ENCODE results near the gene IFNL4. TPM values are rescaled to one million over a fixed set of nuclear protein-coding genes. Genes with fewer than 3 reads are reported as not detected.

The IFNL4 gene
- total and polyA plus RNA-seq, 9 of the 15 experiments (the other 6 are each of a cell fraction or from before 2014, with no cell fraction given), result not detected

DNA sequence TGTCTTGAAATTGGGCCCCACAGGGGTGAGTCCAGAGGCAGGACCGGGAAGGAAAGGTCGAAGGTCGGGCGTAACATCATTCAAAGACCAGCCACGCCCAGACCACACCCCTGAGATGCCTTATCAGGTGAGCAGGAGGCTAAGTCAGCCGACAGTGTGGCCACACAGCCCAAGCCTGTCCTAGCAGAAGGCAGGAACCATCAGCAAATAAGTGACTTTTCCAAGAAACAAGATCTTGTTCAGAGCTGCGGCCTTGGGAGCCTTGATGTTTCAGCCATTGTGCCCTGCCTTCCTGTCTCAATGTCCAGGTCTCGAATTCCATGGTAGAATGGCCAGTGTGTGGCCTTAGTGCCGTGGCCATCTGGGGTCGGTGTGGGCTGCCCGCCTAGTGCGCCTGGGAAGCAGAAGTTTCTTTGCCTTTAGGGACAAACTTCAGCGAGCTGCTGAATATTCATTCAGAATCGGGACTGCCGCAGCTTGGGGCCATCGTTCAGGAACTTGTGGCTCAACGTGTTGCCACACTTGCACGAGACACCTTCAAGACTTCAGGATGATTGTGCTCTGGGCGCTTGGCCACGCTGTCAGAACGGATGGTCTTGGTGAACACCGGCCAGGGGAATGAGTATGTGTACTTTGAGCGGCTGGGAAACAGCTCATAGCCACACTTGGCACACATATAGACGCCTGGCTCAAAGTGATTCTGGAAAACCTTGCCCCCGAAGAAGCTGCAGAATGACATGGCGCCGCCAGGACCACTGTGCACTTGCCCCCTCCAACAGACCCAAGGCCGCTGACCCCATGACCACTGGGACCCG, 6.1 kb upstream of the IFNL4 start (continued):
- TF ChIP-seq, protein P1, sequence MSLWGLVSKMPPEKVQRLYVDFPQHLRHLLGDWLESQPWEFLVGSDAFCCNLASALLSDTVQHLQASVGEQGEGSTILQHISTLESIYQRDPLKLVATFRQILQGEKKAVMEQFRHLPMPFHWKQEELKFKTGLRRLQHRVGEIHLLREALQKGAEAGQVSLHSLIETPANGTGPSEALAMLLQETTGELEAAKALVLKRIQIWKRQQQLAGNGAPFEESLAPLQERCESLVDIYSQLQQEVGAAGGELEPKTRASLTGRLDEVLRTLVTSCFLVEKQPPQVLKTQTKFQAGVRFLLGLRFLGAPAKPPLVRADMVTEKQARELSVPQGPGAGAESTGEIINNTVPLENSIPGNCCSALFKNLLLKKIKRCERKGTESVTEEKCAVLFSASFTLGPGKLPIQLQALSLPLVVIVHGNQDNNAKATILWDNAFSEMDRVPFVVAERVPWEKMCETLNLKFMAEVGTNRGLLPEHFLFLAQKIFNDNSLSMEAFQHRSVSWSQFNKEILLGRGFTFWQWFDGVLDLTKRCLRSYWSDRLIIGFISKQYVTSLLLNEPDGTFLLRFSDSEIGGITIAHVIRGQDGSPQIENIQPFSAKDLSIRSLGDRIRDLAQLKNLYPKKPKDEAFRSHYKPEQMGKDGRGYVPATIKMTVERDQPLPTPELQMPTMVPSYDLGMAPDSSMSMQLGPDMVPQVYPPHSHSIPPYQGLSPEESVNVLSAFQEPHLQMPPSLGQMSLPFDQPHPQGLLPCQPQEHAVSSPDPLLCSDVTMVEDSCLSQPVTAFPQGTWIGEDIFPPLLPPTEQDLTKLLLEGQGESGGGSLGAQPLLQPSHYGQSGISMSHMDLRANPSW (CRISPR knock-in tag; IDR thresholded peaks at IDR 0.05), result peak; percentile 55; the same call in 1 of the 2 replicates
- TF ChIP-seq SOX6 (IDR thresholded peaks at IDR 0.05) (peak; percentile 60; the same call in 1 of the 2 replicates), TAF9B (IDR thresholded peaks at IDR 0.05; ENCODE audit: partially characterized antibody) (peak; percentile 22), TBP (optimal IDR thresholded peaks at IDR 0.05; ENCODE audit: low read depth, low read length) (peak; percentile 87), PML (IDR thresholded peaks at IDR 0.05; ENCODE audit: low read length) (peak; percentile 58; the same call in 1 of the 2 replicates), ZFX (CRISPR knock-in tag; IDR thresholded peaks at IDR 0.05) (peak; percentile 45), FOXK2 (conservative IDR thresholded peaks at IDR 0.05 in 1 of 2, IDR thresholded peaks at IDR 0.05 in 1 of 2; ENCODE audit: low read depth in 2 of 2) (0 out of 4 replicates have a peak, but pooled peaks of 1 of the 2 experiments have one; percentile 32), KDM2B (CRISPR knock-in tag; IDR thresholded peaks at IDR 0.05) (no peak), POLR2B (IDR thresholded peaks at IDR 0.05; ENCODE audit: low read depth, partially characterized antibody) (peak; percentile 40), CTBP1 (IDR thresholded peaks at IDR 0.05; ENCODE audit: borderline replicate concordance) (peak; percentile 85), SIX5 (IDR thresholded peaks at IDR 0.05; ENCODE audit: borderline replicate concordance in 1 of 2, insufficient read depth in 1 of 2, low read depth in 1 of 2, low read length in 2 of 2) (no peak), POLR2AphosphoS5 (IDR thresholded peaks at IDR 0.05; ENCODE audit: control insufficient read depth, insufficient read depth, low read depth, low read length) (peak; percentile 50; the same call in 1 of the 2 replicates), TEAD1 (CRISPR knock-in tag; IDR thresholded peaks at IDR 0.05) (0 out of 4 replicates have a peak, but pooled peaks of 1 of the 2 experiments have one; percentile 25), NRF1 (conservative IDR thresholded peaks at IDR 0.05 in 1 of 2, IDR thresholded peaks at IDR 0.05 in 1 of 2) (peak in 1 of 2 experiments; percentile 36; a peak in 1 of 4 replicates), KAT7 (CRISPR knock-in tag; IDR thresholded peaks at IDR 0.05; ENCODE audit: borderline replicate concordance) (peak; percentile 88), ATF1 (CRISPR knock-in tag; IDR thresholded peaks at IDR 0.05) (no peak), ATF1 (tag; IDR thresholded peaks at IDR 0.05) (peak; percentile 30; the same call in 1 of the 2 replicates)
- TF ChIP-seq, protein P2, sequence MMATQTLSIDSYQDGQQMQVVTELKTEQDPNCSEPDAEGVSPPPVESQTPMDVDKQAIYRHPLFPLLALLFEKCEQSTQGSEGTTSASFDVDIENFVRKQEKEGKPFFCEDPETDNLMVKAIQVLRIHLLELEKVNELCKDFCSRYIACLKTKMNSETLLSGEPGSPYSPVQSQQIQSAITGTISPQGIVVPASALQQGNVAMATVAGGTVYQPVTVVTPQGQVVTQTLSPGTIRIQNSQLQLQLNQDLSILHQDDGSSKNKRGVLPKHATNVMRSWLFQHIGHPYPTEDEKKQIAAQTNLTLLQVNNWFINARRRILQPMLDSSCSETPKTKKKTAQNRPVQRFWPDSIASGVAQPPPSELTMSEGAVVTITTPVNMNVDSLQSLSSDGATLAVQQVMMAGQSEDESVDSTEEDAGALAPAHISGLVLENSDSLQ (IDR thresholded peaks at IDR 0.05), result peak; percentile 78
- TF ChIP-seq, protein P3, sequence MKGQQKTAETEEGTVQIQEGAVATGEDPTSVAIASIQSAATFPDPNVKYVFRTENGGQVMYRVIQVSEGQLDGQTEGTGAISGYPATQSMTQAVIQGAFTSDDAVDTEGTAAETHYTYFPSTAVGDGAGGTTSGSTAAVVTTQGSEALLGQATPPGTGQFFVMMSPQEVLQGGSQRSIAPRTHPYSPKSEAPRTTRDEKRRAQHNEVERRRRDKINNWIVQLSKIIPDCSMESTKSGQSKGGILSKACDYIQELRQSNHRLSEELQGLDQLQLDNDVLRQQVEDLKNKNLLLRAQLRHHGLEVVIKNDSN (CRISPR knock-in tag; IDR thresholded peaks at IDR 0.05), result peak; percentile 35; the same call in 1 of the 2 replicates
- TF ChIP-seq, protein P4, sequence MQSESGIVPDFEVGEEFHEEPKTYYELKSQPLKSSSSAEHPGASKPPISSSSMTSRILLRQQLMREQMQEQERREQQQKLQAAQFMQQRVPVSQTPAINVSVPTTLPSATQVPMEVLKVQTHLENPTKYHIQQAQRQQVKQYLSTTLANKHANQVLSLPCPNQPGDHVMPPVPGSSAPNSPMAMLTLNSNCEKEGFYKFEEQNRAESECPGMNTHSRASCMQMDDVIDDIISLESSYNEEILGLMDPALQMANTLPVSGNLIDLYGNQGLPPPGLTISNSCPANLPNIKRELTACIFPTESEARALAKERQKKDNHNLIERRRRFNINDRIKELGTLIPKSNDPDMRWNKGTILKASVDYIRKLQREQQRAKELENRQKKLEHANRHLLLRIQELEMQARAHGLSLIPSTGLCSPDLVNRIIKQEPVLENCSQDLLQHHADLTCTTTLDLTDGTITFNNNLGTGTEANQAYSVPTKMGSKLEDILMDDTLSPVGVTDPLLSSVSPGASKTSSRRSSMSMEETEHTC (IDR thresholded peaks at IDR 0.05), result peak; percentile 57; the same call in 1 of the 2 replicates

All from K562 (cell line).